Type B pancreatic cell (in vitro differentiated cells): Measurements from ENCODE around the gene GPX7. TPM values are rescaled to one million over a fixed set of nuclear protein-coding genes. Genes with fewer than 3 reads are reported as not detected.
"Not testable (repeated sequence)": the region's sequence is repeated elsewhere in the genome, so short reads cannot be mapped to it uniquely, and the experiment has no call there.

Experiments used
- DNase-seq: peaks from one replicate; pipeline ENCODE4 v3.0.0; 2021; ENCODE audit warnings: mixed read lengths; ENCODE audit not compliant: unreplicated experiment; ENCODE audit errors: extremely low spot score
- H3K27ac Mint-ChIP-seq: 2 replicates; pipeline ENCODE4 v1.8.0; 2021; ENCODE audit warnings: mild to moderate bottlenecking, mixed read lengths
- H3K27me3 Mint-ChIP-seq: 2 replicates; pipeline ENCODE4 v1.8.0; 2021; ENCODE audit warnings: mixed read lengths
- H3K36me3 Mint-ChIP-seq: 2 replicates; pipeline ENCODE4 v1.8.0; 2021; ENCODE audit warnings: mixed read lengths
- H3K4me1 Mint-ChIP-seq: one replicate; pipeline ENCODE4 v1.8.0; 2021; ENCODE audit warnings: mixed read lengths; ENCODE audit not compliant: unreplicated experiment
- H3K4me3 Mint-ChIP-seq: 2 replicates; pipeline ENCODE4 v1.8.0; 2021; ENCODE audit warnings: mild to moderate bottlenecking, mixed read lengths
- H3K9me3 Mint-ChIP-seq: 2 replicates; pipeline ENCODE4 v1.8.0; 2021; ENCODE audit warnings: mixed read lengths
- total RNA-seq: library from RNA; stranded (reverse); gene quantifications from 2 replicates; pipeline ENCODE4 v1.2.1, GENCODE V29; 2021; ENCODE audit warnings: low replicate concordance
- TF ChIP-seq, protein P1 (sequence below): fragments of 200-600 bp; sonication (generic); conservative IDR thresholded peaks from 2 replicates; pipeline ENCODE4 v1.5.0; 2021; ENCODE audit warnings: antibody characterized with exemption, mild to moderate bottlenecking

GPX7 gene
- total RNA-seq, 1 donor from 2014 or later: 35.4 TPM

DNA sequence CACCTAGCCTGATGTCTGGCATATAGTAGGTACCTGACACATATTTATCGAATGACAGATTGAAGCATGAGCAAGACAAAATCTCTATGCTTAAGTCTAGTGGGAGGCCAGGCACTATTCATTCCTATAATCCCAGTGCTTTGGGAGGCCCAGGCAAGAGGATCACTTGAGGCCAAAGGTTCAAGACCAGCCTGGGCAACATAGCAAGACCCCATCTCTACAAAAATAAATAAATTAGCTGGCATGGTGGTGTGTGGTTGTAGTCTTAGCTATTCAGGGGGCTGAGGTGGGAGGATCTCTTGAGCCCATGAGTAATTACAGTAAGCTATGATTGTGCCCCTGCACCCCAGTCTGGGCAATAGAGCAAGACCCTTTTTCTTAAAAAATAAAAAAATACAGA lies 26.1 kb upstream of the GPX7 start:
- Mint-ChIP-seq H3K27me3 (no peaks in the 10 kb centered on the region), H3K9me3 (no peaks in the 10 kb centered on the region), H3K27ac (no peak overlapping the region), H3K4me1 (no peaks in the 10 kb centered on the region), H3K36me3 (no peaks in the 10 kb centered on the region), H3K4me3 (no peak overlapping the region)
- TF ChIP-seq, protein P1, sequence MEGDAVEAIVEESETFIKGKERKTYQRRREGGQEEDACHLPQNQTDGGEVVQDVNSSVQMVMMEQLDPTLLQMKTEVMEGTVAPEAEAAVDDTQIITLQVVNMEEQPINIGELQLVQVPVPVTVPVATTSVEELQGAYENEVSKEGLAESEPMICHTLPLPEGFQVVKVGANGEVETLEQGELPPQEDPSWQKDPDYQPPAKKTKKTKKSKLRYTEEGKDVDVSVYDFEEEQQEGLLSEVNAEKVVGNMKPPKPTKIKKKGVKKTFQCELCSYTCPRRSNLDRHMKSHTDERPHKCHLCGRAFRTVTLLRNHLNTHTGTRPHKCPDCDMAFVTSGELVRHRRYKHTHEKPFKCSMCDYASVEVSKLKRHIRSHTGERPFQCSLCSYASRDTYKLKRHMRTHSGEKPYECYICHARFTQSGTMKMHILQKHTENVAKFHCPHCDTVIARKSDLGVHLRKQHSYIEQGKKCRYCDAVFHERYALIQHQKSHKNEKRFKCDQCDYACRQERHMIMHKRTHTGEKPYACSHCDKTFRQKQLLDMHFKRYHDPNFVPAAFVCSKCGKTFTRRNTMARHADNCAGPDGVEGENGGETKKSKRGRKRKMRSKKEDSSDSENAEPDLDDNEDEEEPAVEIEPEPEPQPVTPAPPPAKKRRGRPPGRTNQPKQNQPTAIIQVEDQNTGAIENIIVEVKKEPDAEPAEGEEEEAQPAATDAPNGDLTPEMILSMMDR: no peak
- DNase-seq: no peak

DNA sequence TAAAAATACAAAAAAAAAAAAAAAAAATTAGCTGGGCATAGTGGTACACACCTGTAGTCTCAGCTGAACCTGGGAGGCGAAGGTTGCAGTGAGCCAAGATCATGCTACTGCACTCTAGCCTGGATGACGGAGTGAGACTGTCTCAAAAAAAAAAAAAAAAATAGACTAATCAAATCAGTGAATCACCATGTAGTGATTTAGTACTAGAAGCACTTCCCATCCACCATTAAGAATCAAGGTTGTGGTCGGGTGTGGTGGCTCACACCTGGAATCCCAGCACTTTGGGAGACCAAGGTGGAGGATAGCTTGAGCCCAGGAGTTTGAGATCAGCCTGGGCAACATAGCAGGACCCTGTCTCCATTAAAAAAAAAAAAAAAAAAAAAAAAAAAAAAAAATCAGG lies 24.1 kb upstream of the GPX7 start:
- not testable (repeated sequence) for H3K36me3 Mint-ChIP-seq, DNase-seq, H3K4me3 Mint-ChIP-seq, H3K27ac Mint-ChIP-seq, H3K27me3 Mint-ChIP-seq, H3K9me3 Mint-ChIP-seq, H3K4me1 Mint-ChIP-seq

DNA sequence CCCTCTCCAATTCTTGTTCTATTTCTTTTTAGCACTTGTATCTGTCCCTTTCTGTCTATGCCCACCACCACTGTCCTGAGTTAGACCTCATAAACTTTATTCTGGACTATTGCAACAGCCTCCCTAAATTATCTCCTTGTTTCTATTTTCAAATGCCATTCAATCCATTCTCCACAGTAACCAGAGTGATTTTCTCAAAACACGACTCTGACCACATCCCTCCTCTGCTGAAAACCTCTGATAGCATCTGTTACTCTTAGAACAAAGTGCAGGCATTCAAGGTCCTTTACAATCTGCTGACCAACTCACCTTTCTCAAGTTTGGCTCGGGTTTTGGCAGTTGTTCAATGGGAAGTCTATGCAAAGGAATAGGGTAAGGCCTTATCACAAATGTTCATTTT lies 22.8 kb upstream of the GPX7 start:
- Mint-ChIP-seq H3K4me1 (no peaks in the 10 kb centered on the region), H3K27ac (no peak overlapping the region), H3K4me3 (no peak overlapping the region), H3K36me3 (no peaks in the 10 kb centered on the region), H3K27me3 (no peaks in the 10 kb centered on the region), H3K9me3 (no peaks in the 10 kb centered on the region)
- TF ChIP-seq, protein P1: no peak
- DNase-seq: no peak

DNA sequence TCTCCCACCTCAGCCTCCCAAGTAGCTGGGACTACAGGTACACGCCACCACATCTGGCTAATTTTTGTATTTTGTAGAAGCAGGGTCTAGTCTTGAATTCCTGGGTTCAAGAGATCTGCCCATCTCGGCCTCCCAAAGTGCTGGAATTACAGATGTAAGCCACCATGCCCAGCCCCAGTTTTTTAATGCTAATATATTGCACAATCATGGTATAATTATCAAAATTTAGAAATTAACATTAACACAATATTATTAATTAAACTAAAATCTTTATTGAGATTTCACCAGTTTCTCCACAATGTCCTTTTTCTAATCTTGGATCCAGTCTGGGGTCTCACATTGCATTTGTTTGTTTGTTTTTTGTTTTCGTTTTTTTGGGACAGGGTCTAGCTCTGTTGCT lies 21.9 kb upstream of the GPX7 start:
- TF ChIP-seq, protein P1: no peak
- H3K36me3 Mint-ChIP-seq: no peaks in the 10 kb centered on the region
- H3K27ac Mint-ChIP-seq: no peak overlapping the region
- no peaks in the 10 kb centered on the region for H3K9me3 Mint-ChIP-seq
- no peaks in the 10 kb centered on the region for H3K27me3 Mint-ChIP-seq
- H3K4me3 Mint-ChIP-seq: no peak overlapping the region
- H3K4me1 Mint-ChIP-seq: no peaks in the 10 kb centered on the region
- no peak for DNase-seq

DNA sequence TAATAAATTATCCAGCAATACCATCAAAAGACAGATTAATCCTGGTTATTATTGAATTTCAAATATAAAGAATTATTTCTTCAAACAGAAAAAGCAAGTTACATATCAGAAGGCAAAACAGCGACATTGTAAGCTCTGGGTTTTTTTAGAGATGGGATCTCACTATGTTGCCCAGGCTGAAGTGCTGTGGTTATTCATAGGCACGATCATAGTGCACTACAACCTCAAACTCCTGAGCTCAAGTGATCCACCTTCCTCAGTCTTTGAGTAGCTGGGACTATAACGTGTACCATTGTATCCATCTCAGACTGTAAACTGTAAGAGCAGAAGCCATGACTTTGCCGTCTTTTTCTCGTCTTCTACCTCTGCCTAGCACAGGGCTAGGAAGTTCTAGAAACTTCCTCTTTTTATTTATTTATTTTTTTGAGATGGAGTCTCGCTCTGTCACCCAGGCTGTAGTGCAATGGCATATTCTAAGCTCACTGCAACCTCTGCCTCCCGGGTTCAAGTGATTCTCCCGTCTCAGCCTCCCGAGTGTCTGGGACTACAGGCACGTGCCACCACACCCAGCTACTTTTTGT lies 20.0 kb upstream of the GPX7 start:
- no peak for DNase-seq
- no peak overlapping the region for H3K4me3 Mint-ChIP-seq
- H3K36me3 Mint-ChIP-seq: no peaks in the 10 kb centered on the region

DNA sequence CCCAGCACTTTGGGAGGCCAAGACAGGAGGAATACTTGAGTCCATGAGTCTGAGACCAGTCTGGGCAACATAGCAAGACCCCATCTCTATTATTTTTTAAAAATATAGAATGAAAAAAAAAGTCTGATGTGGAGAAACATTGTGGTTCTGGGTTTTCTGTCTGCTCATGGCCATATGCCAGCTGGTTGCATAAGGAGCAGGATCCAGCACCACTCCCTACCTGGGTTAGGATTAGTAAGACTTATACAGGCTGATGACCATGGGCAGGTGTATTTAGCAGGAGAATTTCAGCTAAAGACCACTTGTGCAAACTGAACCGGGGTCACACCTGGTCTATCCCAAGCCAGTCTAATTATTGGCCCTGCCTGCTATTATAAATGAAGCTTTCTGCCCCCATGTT lies 16.7 kb upstream of the GPX7 start:
- Mint-ChIP-seq H3K27ac (no peak overlapping the region), H3K36me3 (no peaks in the 10 kb centered on the region), H3K9me3 (no peaks in the 10 kb centered on the region), H3K4me3 (no peak overlapping the region), H3K27me3 (no peaks in the 10 kb centered on the region), H3K4me1 (peaks cover 23% of the 10 kb centered on the region)
- DNase-seq: no peak
- TF ChIP-seq, protein P1: no peak

More for the DNA sequence above, 20.0 kb upstream of the GPX7 start:
- Mint-ChIP-seq H3K9me3 (no peaks in the 10 kb centered on the region), H3K4me1 (peaks cover 6% of the 10 kb centered on the region), H3K27ac (no peak overlapping the region), H3K27me3 (no peaks in the 10 kb centered on the region)
- TF ChIP-seq, protein P1: no peak
